Stimulated activated CD8-positive, alpha-beta memory T cell treated with anti-CD3 and anti-CD28 coated beads, Interleukin-12 subunit alpha, Interleukin-12 subunit beta, amount 100 ng/mL, for 24 hours (primary cell): ENCODE data around the gene CEP128.

Source experiments
- DNase-seq: peaks from one replicate; pipeline ENCODE4 v3.0.0-alpha.2; 2020; ENCODE audit errors: extremely low read depth

CEP128 gene

DNA sequence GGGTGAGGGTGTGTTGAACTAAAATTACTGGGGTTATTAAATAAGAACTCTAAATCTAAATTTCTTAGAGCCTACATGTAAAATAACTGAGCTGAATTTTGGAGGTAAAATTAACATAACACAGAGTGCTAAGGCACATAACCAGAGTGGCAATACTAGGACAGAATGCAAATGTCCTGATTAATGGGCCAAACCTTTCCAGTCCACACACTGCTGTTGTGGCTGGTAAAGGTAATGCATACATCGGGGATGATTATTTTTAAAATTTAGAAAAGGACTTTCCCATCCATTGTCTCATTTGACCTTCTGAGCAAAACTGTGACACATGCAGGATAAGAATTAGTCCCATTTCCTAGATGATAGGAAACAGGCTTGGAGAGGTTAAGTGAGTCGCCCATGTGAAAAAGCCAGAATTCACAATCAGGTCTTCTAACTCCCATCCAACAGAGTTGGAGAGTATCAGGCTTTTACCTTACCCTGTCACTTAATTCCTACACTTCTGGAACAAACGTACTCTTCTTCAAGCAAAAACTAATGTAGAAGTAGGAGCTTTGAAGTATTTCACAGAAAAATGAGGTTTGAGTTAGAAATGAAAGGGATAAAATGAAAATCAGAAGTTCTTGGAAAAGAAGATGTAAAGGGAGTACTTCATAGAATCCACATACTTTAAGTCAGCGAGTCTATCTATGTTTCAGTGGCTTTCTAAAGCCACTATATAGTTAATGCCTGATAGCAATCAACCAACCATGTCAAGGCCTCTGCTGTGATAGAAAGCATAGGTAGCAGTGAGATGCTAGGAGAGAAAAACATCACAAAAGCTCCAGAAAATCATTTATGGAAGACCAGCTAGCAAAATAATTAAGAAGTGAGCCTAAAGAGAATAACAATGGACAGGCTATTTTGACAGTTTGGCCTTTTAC lies 395.3 kb downstream of the CEP128 start:
- DNase-seq: no peak

DNA sequence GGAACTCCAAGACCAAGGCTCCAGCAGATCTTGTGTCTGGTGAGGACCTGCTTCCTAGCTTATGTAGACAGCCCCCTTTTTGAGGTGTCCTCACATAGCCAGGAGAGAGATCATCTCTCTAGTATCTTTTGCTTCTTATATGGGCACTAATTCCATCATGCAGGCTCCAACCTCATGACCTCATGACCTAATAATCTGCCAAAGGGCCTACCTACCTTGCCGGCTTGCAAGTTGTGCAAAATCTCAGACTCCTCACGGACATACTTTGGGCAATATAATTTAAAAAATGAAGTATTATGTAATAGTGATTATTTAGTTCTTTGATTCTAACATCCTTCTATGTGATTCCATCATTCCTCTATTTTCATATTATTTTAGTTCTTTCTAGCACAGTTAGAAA lies 397.2 kb downstream of the CEP128 start:
- DNase-seq: no peak

DNA sequence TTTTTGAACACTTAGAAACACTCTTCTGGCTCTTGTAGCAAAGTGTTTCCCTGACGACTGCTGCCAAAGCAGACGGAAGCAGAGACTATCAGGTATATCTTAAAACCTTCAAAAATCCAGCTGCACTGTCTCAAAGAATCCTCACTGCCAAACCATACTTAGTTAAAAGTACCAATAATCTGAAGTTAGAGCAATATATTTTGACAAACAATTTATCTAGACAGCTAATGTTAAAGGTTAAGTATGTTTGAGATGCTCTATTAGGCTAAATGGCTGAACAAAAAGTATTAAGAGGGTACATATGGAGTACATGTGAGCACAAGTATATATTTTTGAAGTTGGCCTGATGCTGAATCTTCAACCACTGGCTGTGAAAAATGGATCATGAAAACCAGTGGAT lies 398.3 kb downstream of the CEP128 start:
- DNase-seq: no peak

DNA sequence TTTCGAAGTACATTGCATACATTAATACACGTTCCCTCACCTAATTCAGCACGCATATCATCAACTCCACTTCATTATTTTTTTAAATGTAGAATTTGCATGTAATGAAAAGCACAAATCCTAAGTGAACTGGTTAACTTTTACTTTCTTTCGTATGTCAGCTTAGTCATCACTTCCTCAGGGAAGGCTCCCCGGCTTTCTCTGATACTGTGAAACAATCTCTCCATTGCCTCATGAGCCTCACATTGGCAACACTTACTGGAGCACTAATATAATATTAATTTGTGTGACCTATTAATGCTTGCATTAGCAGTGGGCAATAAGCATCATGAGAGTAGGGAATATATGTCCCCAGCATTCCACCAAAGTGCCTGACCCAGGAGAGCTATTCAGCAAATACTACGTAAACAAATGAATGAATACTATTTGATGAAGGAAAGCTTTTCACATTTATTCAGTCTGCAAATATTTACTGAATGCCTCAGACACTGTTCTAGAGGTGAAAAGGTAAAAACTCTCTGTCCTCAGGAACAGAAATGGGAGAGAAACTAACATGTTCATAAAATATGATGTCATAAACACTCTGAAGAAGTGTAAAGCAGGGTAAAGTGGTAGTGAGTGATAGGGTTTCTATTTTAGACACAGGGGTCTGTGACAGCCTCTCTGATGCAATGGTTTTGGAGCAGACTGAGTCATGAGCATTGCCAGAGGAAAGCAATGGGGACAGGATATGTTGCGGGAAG lies 402.7 kb downstream of the CEP128 start:
- no peak for DNase-seq

DNA sequence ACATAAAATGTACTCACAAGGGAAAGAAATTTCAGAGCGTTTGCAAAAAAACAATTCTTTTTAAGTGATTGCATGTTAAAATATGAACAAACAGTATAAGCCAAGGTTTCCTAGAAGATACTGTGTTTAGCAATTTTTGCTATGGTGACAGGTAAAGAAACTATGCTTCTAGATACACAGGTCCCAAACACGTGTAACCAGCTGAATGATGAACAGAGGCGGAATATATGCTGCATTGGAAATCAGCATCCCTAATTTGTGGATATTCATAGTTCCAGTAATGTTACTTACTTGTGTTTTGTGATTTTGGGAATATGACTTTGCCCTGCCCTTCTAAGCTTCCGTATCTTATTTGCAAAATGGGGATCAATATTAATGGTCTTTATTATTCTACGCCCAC lies 403.9 kb downstream of the CEP128 start:
- DNase-seq: no peak

DNA sequence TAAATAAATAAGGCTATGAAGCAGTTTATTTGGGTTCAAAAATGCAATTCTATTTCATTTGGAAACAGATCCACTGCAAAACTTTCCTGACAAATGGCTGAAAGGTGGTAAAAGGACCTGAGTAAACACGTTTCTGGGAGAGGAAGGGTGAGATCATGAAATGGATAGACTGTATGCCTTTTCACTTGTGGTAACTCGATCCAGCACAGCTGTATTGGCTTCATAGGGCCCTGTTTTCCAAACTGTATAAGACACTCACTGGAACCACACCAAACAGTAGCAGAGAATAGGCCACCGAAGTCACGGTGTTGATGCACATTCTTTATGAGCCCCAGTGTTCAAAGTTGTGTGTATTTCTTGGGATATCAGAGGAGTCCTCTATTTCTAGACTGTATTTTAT lies 405.1 kb downstream of the CEP128 start:
- DNase-seq: no peak

DNA sequence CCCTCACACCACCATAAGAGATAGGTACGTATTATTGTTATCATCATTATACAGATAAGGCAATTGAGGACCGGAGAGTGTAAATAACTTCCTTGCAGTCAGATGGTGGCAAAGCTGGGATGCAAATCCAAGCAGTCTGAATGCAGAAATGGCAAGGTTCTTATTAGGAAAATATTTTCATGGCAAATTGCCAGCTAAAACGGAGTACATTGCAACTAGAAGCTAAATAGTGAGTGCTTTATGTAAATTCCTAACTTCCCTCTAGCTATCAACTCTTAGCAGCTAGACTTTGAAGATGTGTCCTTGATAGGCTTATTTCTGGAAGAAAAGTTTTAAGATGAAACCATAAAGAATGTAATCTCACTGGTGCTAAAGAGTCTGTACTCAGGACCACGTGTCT lies 406.4 kb downstream of the CEP128 start:
- no peak for DNase-seq

DNA sequence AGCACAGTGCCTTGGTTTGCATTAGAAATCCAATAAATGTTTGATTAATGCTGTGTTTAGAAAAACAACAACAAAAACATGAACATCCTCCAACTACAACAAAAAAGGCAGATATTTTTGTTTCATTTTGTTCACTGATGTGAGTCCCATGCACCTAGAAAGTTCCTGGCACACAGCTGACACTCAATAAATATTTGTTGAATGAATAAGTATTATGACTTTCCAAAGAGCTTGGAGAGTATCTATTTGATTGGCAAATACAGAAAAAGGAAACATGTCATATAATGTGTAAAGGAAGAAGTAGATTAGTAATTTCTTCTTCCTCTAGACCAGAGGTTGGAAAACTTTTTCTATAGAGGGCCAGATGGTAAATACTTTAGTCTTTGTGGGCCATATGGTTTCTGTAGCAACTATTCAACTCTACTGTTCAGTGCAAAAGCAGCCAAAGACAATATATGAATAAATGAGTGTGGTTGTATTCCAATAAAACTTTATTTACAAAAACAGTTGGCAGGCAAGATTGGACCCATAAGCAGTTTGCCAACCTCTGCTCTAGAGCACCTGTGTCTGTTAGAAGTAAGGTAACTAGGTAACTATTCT lies 417.9 kb downstream of the CEP128 start:
- DNase-seq: no peak

DNA sequence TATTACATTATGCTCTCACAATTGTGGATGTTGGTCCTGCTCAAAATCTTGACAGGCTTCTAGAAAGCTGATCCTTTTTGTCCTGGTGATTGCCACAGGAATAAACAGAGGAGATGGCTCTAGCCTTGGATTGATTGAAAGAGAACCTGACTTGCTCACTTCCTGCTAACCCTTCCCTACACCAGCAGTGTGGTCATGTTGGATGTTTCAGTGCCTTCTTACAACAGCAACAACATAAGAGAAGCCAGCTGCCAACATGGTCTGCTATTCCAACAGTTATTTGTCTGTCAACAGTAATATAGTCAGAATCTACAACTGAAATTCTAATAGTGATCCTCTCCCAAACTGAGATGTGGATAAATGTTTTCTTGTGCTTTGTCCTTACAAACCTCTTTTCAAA lies 418.6 kb downstream of the CEP128 start:
- DNase-seq: no peak

DNA sequence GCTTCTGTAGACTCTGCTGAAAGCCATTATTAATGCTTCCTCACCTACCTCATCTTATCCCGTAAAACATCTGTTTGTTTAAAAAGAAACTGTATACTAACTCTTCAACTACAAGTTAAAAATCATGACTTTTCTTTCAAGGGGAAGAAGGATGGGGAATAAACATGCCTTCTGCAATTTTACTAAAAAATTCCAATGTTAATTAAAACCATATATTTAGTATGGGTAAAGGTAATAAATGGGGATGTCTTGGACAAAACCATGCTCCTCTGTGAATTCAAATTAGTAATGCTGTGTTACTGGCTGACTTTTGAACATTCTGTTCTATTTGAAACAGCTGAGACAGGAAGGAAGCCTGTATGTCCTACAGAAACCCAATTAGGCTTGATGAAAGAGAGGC lies 419.1 kb downstream of the CEP128 start:
- DNase-seq: no peak

DNA sequence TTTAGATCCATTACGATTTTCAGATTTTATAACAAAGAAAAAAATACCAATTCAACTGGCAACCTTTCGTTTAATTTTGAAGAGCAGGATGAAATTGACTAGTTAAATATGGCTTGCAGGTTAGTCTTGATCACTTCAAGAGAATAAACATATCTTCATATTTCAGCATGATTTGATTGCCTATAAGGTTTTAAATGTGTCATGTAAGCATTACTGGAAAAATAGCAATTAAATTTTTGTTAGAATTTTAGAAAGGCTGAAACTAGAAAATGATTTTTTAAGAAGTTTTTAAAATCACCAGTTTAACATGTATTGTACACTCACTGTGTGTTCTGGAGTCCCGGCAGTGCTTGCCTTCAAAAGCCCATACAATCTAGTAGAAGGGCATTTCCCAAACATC lies 420.1 kb downstream of the CEP128 start:
- DNase-seq: no peak

DNA sequence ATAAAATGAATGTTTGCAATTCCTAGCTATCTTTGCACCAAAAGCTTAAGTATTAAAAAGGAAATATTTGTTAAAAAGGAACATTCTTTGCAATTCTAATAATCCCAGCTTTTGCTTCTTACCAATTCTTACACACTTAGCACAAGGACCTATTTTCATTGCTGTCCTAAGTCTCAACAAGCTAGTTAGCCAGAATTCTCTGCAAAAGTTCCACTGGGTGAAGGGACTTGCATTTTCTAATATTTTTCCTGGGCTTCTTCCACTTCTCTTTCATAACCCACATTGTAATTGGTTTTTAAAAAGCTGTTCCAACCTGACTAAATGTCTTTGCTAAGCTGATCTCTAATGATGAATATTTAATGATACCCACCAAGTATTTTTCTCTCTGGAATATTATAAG lies 422.5 kb downstream of the CEP128 start:
- DNase-seq: no peak

DNA sequence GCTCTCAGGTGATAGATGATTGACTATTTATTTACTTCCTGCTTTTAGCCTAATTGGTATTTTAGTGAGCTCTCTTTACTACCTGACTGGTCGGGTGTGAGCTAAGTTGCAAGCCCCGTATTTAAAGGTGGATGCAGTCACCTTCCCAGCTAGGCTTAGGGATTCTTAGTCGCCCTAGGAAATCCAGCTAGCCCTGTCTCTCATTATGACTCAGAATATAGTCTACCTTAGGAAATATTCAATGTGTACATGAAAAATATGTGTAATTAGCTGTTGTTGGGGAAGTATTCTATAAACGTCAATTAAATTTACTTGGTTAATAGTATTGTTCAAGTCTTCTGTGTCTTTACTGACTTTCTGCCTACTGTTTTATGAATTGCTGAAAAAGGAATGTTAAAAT lies 423.4 kb downstream of the CEP128 start:
- DNase-seq: no peak

DNA sequence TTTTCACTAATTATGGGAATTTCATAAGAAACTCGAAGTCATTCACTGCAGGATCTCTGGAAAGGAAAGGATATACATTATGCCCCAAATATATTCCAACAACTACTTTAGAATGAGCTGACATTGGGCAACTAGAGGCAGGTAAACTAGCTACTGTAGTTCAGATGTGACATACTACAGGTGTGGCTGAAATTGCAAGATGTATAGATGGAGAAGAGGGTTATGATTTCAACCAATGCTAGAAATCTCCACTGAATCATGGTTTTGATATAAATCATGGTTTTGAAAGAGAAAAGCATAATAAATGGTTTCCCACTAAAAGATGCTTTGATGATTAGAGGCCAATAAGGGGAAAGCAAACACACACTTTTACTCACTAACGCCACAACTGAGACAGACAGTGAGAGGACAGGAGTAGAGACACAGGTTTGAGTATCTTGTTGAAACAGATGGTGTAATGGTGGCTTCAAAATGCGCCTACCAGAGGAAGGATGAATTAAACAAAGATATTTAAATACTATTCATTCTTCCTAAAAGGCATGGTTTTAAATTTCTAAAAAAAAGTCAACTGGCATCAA lies 434.2 kb downstream of the CEP128 start:
- DNase-seq: no peak

DNA sequence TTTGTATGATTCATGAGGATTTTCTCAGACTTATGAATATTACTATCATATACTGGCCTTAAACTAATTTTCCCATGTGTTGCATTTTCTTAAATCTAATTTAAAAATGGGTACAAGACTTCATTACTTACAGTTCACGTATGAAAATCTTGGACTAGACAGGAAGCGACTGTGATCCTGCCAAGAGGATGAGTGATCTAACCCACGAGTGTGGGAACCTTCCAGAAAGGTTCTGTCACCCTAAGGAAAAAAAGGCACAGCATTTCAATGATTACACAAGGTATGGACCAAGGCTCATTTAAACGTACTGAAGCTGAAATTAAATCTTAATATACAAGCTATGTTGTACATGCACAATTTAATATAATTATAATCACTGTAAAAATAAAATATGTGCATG lies 436.8 kb downstream of the CEP128 start:
- no peak for DNase-seq

DNA sequence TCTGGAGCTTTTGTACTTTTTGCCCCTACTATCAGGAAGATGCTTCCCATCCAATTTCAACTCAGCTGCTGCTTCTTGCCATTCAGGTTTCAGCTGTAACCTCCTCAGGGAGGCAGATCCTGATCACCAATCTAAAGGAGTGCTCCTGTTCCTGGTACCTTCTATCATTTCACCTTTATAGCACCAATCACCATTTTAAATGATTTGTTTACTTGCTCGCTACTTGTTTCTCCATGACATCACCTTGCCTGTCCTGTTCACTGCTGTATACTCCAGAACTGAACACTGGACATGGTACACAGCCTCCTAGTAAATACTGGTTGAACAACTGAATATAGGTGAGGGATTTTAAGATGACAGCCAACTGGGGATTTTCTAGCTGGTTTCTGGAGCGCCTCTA lies 443.0 kb downstream of the CEP128 start:
- DNase-seq: no peak

DNA sequence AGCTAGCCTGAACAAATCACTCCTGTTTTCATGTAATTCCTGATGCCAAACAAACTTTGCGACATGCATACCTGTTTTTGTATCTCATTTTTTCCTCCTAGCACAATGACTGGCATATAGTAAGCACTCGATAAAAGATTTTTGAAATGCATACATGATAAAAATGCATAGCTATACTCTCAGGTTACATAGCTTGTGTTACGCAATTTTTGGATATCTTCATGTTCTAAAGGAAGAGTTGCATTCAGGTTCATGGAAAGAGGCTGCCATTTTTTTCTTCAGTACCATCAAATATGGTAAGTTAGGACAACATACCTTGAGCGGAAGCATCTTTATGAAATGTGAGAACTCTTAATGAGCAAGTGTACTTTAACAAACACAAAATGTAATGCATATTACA lies 445.4 kb downstream of the CEP128 start:
- no peak for DNase-seq

DNA sequence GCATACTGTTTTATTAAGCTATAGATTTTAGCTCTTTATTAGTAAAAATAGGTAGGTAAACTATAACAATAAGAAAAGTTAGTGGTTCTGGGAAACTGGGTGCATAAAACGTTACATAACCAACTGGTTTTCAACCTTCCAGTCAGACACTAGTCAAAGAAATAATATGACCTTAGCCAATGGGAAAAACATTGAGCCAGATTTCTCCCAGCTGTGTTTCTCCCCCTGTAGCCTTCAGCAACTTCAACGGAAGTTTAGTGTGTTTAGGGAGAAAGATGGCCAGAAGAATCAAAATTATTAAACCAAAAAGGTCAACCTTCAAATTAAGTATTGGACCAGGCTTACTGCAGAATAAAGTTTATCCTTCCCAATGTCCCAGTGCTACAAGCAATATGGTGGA lies 446.8 kb downstream of the CEP128 start:
- no peak for DNase-seq

DNA sequence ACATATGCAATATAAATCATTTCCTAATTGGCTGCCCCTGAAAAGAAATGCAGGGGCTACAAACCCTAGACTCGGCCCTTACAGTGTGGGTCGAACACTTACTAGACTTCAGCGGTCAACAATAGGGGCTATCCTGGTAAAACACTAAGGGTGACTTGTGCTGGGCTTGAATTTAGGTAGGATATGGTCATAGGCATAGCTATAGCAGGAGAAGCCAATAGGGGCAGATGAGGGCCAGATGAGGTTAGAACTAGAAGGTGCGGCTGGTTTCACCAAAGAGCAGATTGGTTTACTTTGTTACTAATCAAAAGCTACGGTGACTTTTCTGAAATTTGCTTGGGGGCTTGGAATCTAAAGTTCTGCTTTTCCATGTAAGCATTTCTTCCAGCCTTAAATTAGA lies 447.9 kb downstream of the CEP128 start:
- no peak for DNase-seq

DNA sequence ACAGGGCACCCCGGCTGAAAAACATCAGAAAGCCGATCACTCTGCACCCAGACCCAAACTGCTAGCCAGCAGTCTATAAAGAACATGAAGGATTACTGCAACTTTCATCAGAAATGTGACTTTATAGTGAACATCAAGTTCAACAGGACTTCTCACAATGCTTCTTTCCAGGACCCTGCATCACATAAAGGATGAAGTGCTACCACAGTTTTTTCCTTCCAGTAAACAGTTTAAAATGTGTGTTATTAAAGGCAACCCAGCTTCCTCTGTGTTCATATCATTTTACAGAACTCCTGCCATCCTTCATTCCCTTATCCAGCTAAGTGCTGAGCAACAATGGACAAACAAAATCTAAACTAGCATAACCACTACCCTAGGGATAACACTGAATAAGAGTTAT lies 449.9 kb downstream of the CEP128 start:
- DNase-seq: no peak

DNA sequence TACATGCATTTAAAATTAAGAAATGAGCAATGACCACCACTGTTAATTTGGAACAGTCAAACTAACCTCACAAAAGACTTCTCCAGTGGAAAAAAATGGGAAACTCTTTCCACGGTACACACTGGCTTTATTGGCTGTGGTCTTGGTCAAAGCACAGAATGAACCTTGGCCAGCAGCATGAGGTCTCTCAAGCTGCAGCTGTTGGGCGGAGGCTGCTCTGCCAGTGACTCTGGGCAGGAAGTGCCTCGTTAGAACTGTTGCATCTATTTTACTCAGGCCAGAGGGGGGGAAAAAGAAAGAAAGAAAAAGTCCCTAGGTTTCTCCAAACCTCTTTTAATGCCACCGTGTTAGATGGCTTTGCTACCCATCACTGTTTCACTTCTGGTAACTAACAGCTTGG lies 450.4 kb downstream of the CEP128 start:
- no peak for DNase-seq

DNA sequence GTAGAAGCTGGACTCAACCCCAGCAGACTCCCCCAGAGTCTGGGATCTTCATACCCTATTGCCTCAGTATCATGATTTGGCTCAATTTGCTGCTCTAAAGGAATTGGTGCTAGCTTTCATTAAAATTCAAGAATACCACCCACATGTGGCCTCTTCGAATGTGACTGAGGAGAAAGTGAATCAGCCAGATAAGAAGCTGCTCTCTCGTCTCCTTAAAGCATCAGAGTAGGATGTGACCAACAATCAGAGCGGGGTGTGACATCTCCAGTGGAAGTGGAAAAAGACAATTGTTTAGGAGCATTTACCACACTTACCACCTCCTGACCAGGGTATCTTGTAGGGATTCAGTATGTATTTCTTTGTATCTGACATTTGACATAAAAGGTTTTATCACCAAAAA lies 452.0 kb downstream of the CEP128 start:
- no peak for DNase-seq

DNA sequence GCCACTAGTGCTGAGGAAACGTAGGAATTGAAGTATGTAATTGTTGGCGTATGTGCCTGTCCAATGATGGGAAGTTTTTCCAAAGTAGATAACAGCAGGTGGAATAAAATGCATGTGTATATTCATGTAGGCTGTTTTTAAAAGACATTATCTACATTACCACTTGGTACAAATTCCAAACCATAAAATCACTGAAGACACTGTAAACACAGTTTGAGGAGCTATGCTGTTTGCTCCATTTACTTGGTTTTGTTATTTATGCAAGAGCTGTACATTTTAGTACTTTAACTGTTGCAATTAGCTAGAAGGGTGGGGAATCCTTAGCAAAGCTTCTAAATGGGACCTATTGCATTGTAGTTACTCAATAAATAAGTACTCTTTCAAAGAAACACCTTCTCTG lies 455.8 kb downstream of the CEP128 start:
- no peak for DNase-seq
